ENCODE data around the gene SNRNP40. TPM values are rescaled to one million over a fixed set of nuclear protein-coding genes. Genes with fewer than 3 reads are reported as not detected.
"Not testable (repeated sequence)": the region's sequence is repeated elsewhere in the genome, so short reads cannot be mapped to it uniquely, and the experiment has no call there.

The SNRNP40 gene
- total RNA-seq, 1 donor from 2014 or later = 49.6 TPM

DNA sequence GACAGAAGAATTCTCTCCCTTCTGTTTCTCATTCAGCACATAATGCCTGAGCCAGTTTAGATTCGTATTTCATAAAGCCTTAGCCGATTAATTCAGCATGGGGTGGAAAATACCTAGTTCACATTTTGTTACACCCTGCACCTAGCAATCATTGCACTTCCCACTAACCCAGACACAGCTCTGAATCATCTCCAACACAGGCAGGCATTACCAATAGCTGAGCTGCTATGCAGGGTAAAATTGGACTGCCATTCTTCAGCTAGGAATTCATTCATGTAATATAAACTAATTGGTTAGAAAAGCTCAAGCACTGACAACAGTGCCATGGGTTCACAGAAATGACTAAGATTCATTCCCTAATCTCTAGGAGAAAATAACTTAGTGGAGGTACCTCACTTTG, 30.0 kb downstream of the SNRNP40 start:
- no peak overlapping the region for H3K27ac Mint-ChIP-seq (ENCODE audit: unreplicated experiment)
- peaks cover 45% of the 10 kb centered on the region for H3K36me3 Mint-ChIP-seq (ENCODE audit: unreplicated experiment)
- H3K9me3 Mint-ChIP-seq (ENCODE audit: unreplicated experiment) = no peaks in the 10 kb centered on the region
- no peaks in the 10 kb centered on the region for H3K4me1 Mint-ChIP-seq (ENCODE audit: unreplicated experiment)
- TF ChIP-seq, protein P1, sequence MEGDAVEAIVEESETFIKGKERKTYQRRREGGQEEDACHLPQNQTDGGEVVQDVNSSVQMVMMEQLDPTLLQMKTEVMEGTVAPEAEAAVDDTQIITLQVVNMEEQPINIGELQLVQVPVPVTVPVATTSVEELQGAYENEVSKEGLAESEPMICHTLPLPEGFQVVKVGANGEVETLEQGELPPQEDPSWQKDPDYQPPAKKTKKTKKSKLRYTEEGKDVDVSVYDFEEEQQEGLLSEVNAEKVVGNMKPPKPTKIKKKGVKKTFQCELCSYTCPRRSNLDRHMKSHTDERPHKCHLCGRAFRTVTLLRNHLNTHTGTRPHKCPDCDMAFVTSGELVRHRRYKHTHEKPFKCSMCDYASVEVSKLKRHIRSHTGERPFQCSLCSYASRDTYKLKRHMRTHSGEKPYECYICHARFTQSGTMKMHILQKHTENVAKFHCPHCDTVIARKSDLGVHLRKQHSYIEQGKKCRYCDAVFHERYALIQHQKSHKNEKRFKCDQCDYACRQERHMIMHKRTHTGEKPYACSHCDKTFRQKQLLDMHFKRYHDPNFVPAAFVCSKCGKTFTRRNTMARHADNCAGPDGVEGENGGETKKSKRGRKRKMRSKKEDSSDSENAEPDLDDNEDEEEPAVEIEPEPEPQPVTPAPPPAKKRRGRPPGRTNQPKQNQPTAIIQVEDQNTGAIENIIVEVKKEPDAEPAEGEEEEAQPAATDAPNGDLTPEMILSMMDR (IDR thresholded peaks at IDR 0.05) = no peak
- DNase-seq (ENCODE audit: extremely low spot score, unreplicated experiment) = peak; percentile 4
- H3K27me3 Mint-ChIP-seq (ENCODE audit: unreplicated experiment) = no peaks in the 10 kb centered on the region
- no peak overlapping the region for H3K4me3 Mint-ChIP-seq (ENCODE audit: unreplicated experiment)

DNA sequence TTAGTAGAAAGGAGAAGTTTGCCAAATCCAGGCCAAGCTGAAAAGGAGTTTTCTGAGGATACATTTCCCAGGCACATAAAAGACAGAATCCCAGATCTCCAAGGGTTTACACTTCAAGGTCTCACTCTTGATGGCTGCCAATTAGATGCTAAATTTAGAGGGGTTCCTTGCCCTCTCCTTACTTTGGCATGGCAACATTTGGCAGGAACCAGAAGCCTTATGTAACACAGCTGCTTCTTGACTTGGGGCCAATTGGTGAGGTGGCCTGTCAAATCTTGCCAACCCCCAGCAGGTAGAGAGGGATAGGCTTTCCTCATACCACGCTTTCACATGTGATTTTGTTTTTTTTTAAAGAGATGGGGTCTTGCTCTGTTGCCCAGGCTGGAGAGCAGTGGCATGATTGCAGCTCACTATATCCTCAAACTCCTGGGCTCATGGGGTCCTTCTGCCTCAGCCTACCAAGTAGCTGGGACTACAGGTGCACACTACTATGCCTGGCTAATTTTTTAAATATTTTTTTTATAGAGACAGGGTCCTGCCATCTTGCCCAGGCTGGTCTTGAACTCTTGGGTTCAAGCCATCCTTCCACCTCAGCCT, 31.7 kb downstream of the SNRNP40 start:
- Mint-ChIP-seq H3K4me1 (ENCODE audit: unreplicated experiment) (no peaks in the 10 kb centered on the region), H3K36me3 (ENCODE audit: unreplicated experiment) (peaks cover 44% of the 10 kb centered on the region), H3K27ac (ENCODE audit: unreplicated experiment) (no peak overlapping the region), H3K27me3 (ENCODE audit: unreplicated experiment) (no peaks in the 10 kb centered on the region), H3K9me3 (ENCODE audit: unreplicated experiment) (no peaks in the 10 kb centered on the region), H3K4me3 (ENCODE audit: unreplicated experiment) (no peak overlapping the region)
- DNase-seq (ENCODE audit: extremely low spot score, unreplicated experiment) = peak; percentile 36
- TF ChIP-seq, protein P1 (IDR thresholded peaks at IDR 0.05) = no peak

DNA sequence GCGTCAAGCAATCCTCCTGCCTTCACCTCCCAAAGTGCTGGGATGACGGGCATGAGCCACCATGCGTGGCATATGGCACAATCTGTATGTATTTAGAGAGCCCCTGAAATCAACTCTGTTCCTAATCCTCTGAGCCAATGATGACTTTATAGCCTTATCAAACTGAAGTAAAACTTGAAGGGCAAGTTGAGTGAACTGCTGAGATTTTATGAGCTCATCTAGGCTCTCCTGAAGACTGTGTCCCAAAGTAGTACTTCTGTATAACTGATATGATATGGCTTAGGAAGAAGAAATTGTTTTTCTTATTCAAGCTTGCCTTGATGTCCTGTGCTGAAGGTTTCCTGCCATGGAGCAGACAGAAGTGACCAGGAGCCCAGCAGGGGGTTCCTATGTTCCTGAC, 33.2 kb downstream of the SNRNP40 start:
- Mint-ChIP-seq H3K4me1 (ENCODE audit: unreplicated experiment) (no peaks in the 10 kb centered on the region), H3K27me3 (ENCODE audit: unreplicated experiment) (no peaks in the 10 kb centered on the region), H3K9me3 (ENCODE audit: unreplicated experiment) (no peaks in the 10 kb centered on the region), H3K36me3 (ENCODE audit: unreplicated experiment) (peaks cover 48% of the 10 kb centered on the region), H3K27ac (ENCODE audit: unreplicated experiment) (no peak overlapping the region), H3K4me3 (ENCODE audit: unreplicated experiment) (no peak overlapping the region)
- TF ChIP-seq, protein P1 (IDR thresholded peaks at IDR 0.05) = no peak
- DNase-seq (ENCODE audit: extremely low spot score, unreplicated experiment) = peak; percentile 21

DNA sequence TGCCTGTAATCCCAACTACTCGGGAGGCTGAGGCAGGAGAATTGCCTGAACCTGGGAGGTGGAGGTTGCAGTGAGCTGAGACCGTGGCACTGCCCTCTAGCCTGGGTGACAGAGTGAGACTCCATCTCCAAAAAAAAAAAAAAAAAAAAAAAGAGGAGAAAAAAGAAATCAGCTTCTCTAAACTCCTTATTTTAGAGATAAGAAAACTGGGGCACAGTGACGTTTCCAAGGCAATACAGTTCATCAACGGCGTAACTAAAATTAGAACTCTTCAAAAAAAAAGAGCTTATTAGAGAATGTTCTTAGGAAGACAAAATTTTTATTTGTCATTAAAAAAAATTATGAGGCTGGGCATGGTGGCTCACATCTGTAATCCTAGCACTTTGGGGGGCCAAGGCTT, 34.2 kb downstream of the SNRNP40 start:
- H3K9me3 Mint-ChIP-seq (ENCODE audit: unreplicated experiment); H3K27me3 Mint-ChIP-seq (ENCODE audit: unreplicated experiment); H3K27ac Mint-ChIP-seq (ENCODE audit: unreplicated experiment); H3K4me3 Mint-ChIP-seq (ENCODE audit: unreplicated experiment); H3K4me1 Mint-ChIP-seq (ENCODE audit: unreplicated experiment): not testable (repeated sequence)
- H3K36me3 Mint-ChIP-seq (ENCODE audit: unreplicated experiment) = peaks cover 55% of the 10 kb centered on the region
- DNase-seq (ENCODE audit: extremely low spot score, unreplicated experiment) = peak; percentile 23

DNA sequence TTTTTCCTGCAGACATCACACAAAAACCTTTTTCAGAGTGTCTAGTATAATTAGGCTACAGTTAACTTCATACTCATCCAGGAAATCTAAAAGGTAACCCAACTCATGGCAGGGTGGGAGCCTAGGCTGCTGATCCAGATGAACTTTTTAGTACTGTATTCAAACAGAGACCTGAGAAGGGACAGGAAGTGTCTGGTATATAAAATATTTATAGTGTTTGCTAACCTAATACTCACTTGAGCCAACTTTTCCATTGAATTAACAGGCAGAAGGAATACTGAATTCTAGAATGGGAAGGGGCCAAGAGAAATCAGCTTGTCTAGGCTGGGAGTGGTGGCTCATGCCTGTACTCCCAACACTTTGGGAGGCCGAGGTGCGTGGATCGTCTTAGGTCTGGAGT, 34.7 kb downstream of the SNRNP40 start:
- H3K27ac Mint-ChIP-seq (ENCODE audit: unreplicated experiment) = no peak overlapping the region
- no peaks in the 10 kb centered on the region for H3K27me3 Mint-ChIP-seq (ENCODE audit: unreplicated experiment)
- no peaks in the 10 kb centered on the region for H3K9me3 Mint-ChIP-seq (ENCODE audit: unreplicated experiment)
- no peak for DNase-seq (ENCODE audit: extremely low spot score, unreplicated experiment)
- no peak overlapping the region for H3K4me3 Mint-ChIP-seq (ENCODE audit: unreplicated experiment)
- no peaks in the 10 kb centered on the region for H3K4me1 Mint-ChIP-seq (ENCODE audit: unreplicated experiment)
- TF ChIP-seq, protein P1 (IDR thresholded peaks at IDR 0.05) = no peak
- H3K36me3 Mint-ChIP-seq (ENCODE audit: unreplicated experiment) = peaks cover 53% of the 10 kb centered on the region

DNA sequence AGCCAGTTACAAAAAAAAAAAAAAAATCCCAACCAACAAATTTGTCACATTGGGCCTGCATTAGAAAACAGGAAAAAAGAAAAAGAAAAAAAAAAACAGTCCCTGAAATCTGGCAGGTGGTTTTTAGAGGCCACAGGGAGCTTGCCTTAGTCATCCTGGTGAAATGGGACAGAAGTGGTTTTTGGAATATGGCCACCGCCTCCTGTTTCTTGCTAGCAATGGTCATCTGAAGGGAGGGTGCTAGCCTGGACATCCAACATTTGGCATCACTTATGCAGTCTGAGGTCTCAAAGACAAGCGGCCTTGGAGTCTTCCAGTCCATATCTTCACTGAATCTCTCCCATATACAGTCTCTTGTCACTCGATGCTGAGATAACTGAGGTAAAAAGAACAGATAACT, 36.8 kb downstream of the SNRNP40 start:
- Mint-ChIP-seq H3K4me3 (ENCODE audit: unreplicated experiment) (no peak overlapping the region), H3K36me3 (ENCODE audit: unreplicated experiment) (peaks cover 46% of the 10 kb centered on the region), H3K27me3 (ENCODE audit: unreplicated experiment) (no peaks in the 10 kb centered on the region), H3K27ac (ENCODE audit: unreplicated experiment) (no peak overlapping the region), H3K4me1 (ENCODE audit: unreplicated experiment) (no peaks in the 10 kb centered on the region), H3K9me3 (ENCODE audit: unreplicated experiment) (no peaks in the 10 kb centered on the region)
- no peak for DNase-seq (ENCODE audit: extremely low spot score, unreplicated experiment)
- TF ChIP-seq, protein P1 (IDR thresholded peaks at IDR 0.05) = no peak
